ENCODE results near the gene HSD3B7. TPM values are rescaled to one million over a fixed set of nuclear protein-coding genes. Genes with fewer than 3 reads are reported as not detected.

The HSD3B7 gene
- total RNA-seq, 1 donor from 2014 or later: 30.4 TPM

GRCh38 chr16:31022544-31023251 lies 37.7 kb downstream of the HSD3B7 start:
- ATAC-seq: peak; percentile 20
- Histone ChIP-seq H3K27me3 (no peaks in the 10 kb centered on the region), H3K4me1 (no peaks in the 10 kb centered on the region), H3K36me3 (no peaks in the 10 kb centered on the region), H3K9me3 (no peaks in the 10 kb centered on the region), H3K27ac (no peak overlapping the region), H3K4me3 (no peak overlapping the region)
- no peak for DNase-seq
- intact Hi-C loops (cut with DNase I): no loop called here
- no peak for TF ChIP-seq CTCF (IDR thresholded peaks at IDR 0.05)

- H3K9me3 ChIP-seq: no peaks in the 10 kb centered on the region
These were observed 38.2 kb downstream of the HSD3B7 start for GRCh38 chr16:31023252-31023602.

GRCh38 chr16:31023627-31024226 lies 38.7 kb downstream of the HSD3B7 start:
- Histone ChIP-seq H3K27ac (no peak overlapping the region), H3K9me3 (no peaks in the 10 kb centered on the region), H3K4me3 (no peak overlapping the region), H3K4me1 (no peaks in the 10 kb centered on the region), H3K27me3 (no peaks in the 10 kb centered on the region), H3K36me3 (no peaks in the 10 kb centered on the region)
- ATAC-seq: no peak
- no peak for TF ChIP-seq CTCF (IDR thresholded peaks at IDR 0.05)
- intact Hi-C loops (cut with DNase I): no loop called here
- no peak for DNase-seq

More at GRCh38 chr16:31023252-31023602, 38.2 kb downstream of the HSD3B7 start:
- intact Hi-C loops (cut with DNase I): no loop called here
- Histone ChIP-seq H3K4me3 (no peak overlapping the region), H3K27ac (no peak overlapping the region), H3K36me3 (no peaks in the 10 kb centered on the region), H3K27me3 (no peaks in the 10 kb centered on the region), H3K4me1 (no peaks in the 10 kb centered on the region)
- no peak for TF ChIP-seq CTCF (IDR thresholded peaks at IDR 0.05)
- no peak for ATAC-seq
- DNase-seq: no peak

GRCh38 chr16:31025339-31025738 lies 40.3 kb downstream of the HSD3B7 start:
- no peak for TF ChIP-seq CTCF (IDR thresholded peaks at IDR 0.05)
- H3K4me3 ChIP-seq: no peak overlapping the region
- no peaks in the 10 kb centered on the region for H3K9me3 ChIP-seq
- H3K27ac ChIP-seq: peak overlapping the region; percentile 42
- no peaks in the 10 kb centered on the region for H3K27me3 ChIP-seq
- intact Hi-C loops (cut with DNase I): no loop called here
- peak; percentile 84 for ATAC-seq
- H3K36me3 ChIP-seq: no peaks in the 10 kb centered on the region
- H3K4me1 ChIP-seq: no peaks in the 10 kb centered on the region
- DNase-seq: no peak

- no peak overlapping the region for H3K4me3 ChIP-seq
- intact Hi-C loops (cut with DNase I): no loop called here
- DNase-seq (no peak), ATAC-seq (no peak)
- no peak for TF ChIP-seq CTCF (IDR thresholded peaks at IDR 0.05)
- H3K9me3 ChIP-seq: no peaks in the 10 kb centered on the region
- H3K27me3 ChIP-seq: no peaks in the 10 kb centered on the region
- no peaks in the 10 kb centered on the region for H3K36me3 ChIP-seq
- no peak overlapping the region for H3K27ac ChIP-seq
- H3K4me1 ChIP-seq: peaks cover under 1% of the 10 kb centered on the region
These were observed 44.3 kb downstream of the HSD3B7 start for GRCh38 chr16:31029272-31029671.

All from upper lobe of right lung (tissue), 1 donor.